Measurements from ENCODE around the gene NPPB.

NPPB gene

DNA sequence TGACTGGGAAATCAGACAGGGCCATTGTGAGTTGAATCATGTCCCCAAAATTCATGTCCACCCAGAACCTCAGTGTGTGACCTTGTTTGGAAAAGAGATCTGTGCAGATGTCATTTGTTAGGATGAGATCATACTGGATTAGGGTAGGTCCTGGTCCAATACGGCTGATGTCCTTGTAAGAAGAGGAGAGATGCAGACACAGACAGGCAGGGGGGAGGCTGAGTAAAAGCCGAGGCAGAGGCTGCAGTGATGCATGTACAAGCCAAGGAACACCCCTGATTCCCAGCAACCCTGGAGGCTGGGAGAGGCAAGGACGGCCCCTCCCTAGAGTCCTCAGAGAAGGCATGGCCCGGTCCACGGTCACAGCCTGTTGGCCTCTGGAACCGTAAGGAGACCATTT lies 15.9 kb upstream of the NPPB start:
- TF ChIP-seq, protein P1, sequence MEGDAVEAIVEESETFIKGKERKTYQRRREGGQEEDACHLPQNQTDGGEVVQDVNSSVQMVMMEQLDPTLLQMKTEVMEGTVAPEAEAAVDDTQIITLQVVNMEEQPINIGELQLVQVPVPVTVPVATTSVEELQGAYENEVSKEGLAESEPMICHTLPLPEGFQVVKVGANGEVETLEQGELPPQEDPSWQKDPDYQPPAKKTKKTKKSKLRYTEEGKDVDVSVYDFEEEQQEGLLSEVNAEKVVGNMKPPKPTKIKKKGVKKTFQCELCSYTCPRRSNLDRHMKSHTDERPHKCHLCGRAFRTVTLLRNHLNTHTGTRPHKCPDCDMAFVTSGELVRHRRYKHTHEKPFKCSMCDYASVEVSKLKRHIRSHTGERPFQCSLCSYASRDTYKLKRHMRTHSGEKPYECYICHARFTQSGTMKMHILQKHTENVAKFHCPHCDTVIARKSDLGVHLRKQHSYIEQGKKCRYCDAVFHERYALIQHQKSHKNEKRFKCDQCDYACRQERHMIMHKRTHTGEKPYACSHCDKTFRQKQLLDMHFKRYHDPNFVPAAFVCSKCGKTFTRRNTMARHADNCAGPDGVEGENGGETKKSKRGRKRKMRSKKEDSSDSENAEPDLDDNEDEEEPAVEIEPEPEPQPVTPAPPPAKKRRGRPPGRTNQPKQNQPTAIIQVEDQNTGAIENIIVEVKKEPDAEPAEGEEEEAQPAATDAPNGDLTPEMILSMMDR (IDR thresholded peaks at IDR 0.05; ENCODE audit: insufficient read depth, low read length, poor library complexity, severe bottlenecking), result no peak
- no peak for TF ChIP-seq EZH2phosphoT487 (conservative IDR thresholded peaks at IDR 0.05; ENCODE audit: low read length)
- H3K27me3 ChIP-seq (ENCODE audit: low read length), result no peaks in the 10 kb centered on the region
- no peak overlapping the region for H3K9ac ChIP-seq (ENCODE audit: low read length)
- no peak overlapping the region for H3K4me2 ChIP-seq (ENCODE audit: low read depth, low read length, poor library complexity, severe bottlenecking)
- no peaks in the 10 kb centered on the region for H3K79me2 ChIP-seq (ENCODE audit: insufficient read depth, low read length)
- H3K27ac ChIP-seq (ENCODE audit: low read depth, low read length), result no peak overlapping the region
- H3F3A ChIP-seq (ENCODE audit: insufficient read depth), result no peaks in the 10 kb centered on the region
- H3K9me2 ChIP-seq (replicated peaks; ENCODE audit: insufficient read depth, low read length), result no peaks in the 10 kb centered on the region
- H4K20me1 ChIP-seq (ENCODE audit: low read depth, low read length), result no peaks in the 10 kb centered on the region
- H3K36me3 ChIP-seq (ENCODE audit: low read length), result no peaks in the 10 kb centered on the region
- H3K9me3 ChIP-seq (ENCODE audit: insufficient read depth, low read length), result no peaks in the 10 kb centered on the region
- H2AFZ ChIP-seq (ENCODE audit: low read depth, low read length, severe bottlenecking), result no peak overlapping the region
- no peak overlapping the region for H3K4me3 ChIP-seq (ENCODE audit: insufficient read depth, low read length, poor library complexity, severe bottlenecking)

DNA sequence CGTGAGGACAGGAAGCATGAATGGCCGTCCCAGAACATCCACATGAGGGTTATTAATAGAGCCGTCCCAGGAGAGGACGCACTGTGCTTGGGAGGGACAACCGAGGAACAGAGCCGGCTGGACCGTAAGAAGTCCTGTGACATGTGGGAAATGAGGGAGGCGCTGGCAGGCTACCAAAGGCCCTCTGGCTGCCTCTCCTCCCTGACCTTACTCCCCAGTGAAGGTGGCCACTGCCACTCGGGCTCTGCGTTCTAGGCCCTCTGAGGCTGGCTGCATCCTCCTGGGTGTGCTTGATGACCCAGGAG lies 15.5 kb upstream of the NPPB start:
- TF ChIP-seq EZH2phosphoT487 (conservative IDR thresholded peaks at IDR 0.05; ENCODE audit: low read length), result no peak
- TF ChIP-seq, protein P1 (IDR thresholded peaks at IDR 0.05; ENCODE audit: insufficient read depth, low read length, poor library complexity, severe bottlenecking), result no peak
- Histone ChIP-seq H3F3A (ENCODE audit: insufficient read depth) (no peaks in the 10 kb centered on the region), H3K27me3 (ENCODE audit: low read length) (no peaks in the 10 kb centered on the region), H3K4me2 (ENCODE audit: low read depth, low read length, poor library complexity, severe bottlenecking) (no peak overlapping the region), H2AFZ (ENCODE audit: low read depth, low read length, severe bottlenecking) (no peak overlapping the region), H3K9ac (ENCODE audit: low read length) (no peak overlapping the region), H3K36me3 (ENCODE audit: low read length) (no peaks in the 10 kb centered on the region), H3K79me2 (ENCODE audit: insufficient read depth, low read length) (no peaks in the 10 kb centered on the region), H3K9me3 (ENCODE audit: insufficient read depth, low read length) (no peaks in the 10 kb centered on the region), H4K20me1 (ENCODE audit: low read depth, low read length) (no peaks in the 10 kb centered on the region), H3K4me3 (ENCODE audit: insufficient read depth, low read length, poor library complexity, severe bottlenecking) (no peak overlapping the region), H3K9me2 (replicated peaks; ENCODE audit: insufficient read depth, low read length) (no peaks in the 10 kb centered on the region), H3K27ac (ENCODE audit: low read depth, low read length) (no peak overlapping the region)

DNA sequence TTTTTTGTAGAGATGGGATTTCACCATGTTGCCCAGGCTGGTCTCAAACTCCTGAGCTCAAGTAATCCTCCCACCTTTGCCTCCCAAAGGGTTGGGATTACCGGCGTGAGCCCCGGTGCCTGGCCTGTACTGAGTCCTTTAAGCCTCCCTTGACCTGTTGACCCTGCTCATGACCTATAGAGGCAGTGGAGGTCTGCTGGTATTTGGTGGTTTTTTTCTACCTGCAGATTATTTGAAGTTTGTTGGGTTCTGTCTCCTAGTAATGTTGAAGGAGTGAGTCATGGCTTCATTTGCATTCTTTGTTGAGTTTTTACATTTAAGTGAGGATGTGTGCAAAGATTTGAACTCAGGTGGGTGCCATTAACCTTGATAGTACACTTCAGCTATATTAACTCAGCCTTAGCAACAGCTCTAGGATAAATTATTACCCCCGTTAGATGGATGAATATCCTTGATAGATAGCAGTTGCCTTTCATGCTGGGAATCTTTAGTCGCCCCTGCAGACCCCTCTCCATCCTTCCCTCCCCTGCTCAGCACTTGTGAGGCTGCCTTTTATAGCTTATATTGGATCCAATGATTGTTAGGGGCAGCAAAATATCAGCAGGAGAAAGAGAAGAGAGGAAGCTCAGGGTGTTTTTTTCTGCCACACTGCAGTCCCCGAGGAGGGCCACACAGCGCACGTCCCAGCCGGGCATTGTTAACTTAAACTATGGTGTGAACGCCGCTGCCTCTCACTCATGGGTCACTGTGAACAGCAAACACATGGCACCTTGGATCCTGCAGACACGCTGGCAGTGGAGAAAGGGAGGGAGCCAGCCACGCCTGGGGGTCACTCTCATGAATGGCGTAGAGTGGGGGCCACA lies 14.9 kb upstream of the NPPB start:
- H3K79me2 ChIP-seq (ENCODE audit: insufficient read depth, low read length), result no peaks in the 10 kb centered on the region
- no peaks in the 10 kb centered on the region for H3K9me3 ChIP-seq (ENCODE audit: insufficient read depth, low read length)

More for the DNA sequence above, 14.9 kb upstream of the NPPB start:
- no peak for TF ChIP-seq EZH2phosphoT487 (conservative IDR thresholded peaks at IDR 0.05; ENCODE audit: low read length)
- TF ChIP-seq, protein P1 (IDR thresholded peaks at IDR 0.05; ENCODE audit: insufficient read depth, low read length, poor library complexity, severe bottlenecking), result no peak
- no peaks in the 10 kb centered on the region for H3K36me3 ChIP-seq (ENCODE audit: low read length)
- H3F3A ChIP-seq (ENCODE audit: insufficient read depth), result no peaks in the 10 kb centered on the region
- no peak overlapping the region for H3K4me3 ChIP-seq (ENCODE audit: insufficient read depth, low read length, poor library complexity, severe bottlenecking)
- H4K20me1 ChIP-seq (ENCODE audit: low read depth, low read length), result no peaks in the 10 kb centered on the region
- no peak overlapping the region for H3K9ac ChIP-seq (ENCODE audit: low read length)
- no peak overlapping the region for H3K4me2 ChIP-seq (ENCODE audit: low read depth, low read length, poor library complexity, severe bottlenecking)
- no peaks in the 10 kb centered on the region for H3K27me3 ChIP-seq (ENCODE audit: low read length)
- no peak overlapping the region for H2AFZ ChIP-seq (ENCODE audit: low read depth, low read length, severe bottlenecking)
- H3K27ac ChIP-seq (ENCODE audit: low read depth, low read length), result no peak overlapping the region
- H3K9me2 ChIP-seq (replicated peaks; ENCODE audit: insufficient read depth, low read length), result no peaks in the 10 kb centered on the region
